GM19023 (cell line): Measurements from ENCODE around the gene TRMT2B.
"Not testable (repeated sequence)": the region's sequence is repeated elsewhere in the genome, so short reads cannot be mapped to it uniquely, and the experiment has no call there.

Experiments
- ATAC-seq: cut with Tn5 transposase; IDR thresholded peaks from one replicate; pipeline ENCODE4 v1.9.1; 2021; ENCODE audit warnings: mild to moderate bottlenecking, moderate library complexity; ENCODE audit not compliant: unreplicated experiment

The TRMT2B gene

DNA sequence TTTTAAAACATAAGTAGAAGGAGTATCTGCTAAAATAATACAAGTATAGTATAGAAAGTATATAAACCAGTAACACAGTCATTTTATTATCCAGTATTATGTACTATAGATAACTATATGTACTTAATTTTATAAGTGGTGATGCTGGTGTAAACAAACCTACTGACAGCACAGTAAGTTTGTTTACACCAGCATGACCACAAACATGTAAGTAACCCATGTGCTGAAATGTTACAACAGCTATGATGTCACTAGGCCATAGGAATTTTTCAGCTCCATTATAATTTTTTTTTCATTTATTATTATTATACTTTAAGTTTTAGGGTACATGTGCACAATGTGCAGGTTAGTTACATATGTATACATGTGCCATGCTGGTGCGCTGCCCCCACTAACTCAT is 39.9 kb downstream of the TRMT2B start:
- not testable (repeated sequence) for ATAC-seq

DNA sequence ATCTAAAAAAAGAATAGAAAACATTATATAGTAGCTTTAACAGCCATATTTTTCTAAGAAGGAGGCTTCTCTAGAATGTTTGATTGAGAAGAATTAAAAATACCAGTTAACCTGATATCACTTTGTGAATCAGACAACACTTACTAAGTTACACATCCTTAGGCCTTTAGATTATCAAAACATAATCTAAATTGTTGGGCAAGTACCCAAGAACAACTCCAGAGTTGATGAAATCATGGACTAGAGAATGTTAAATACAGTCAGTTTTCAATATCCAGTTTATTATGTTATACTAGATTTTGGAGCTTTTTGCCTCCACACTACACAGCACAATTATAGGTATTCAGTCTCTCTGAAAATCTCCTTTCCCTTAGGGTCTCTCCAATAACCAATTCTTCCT is 42.8 kb downstream of the TRMT2B start:
- ATAC-seq: no peak

DNA sequence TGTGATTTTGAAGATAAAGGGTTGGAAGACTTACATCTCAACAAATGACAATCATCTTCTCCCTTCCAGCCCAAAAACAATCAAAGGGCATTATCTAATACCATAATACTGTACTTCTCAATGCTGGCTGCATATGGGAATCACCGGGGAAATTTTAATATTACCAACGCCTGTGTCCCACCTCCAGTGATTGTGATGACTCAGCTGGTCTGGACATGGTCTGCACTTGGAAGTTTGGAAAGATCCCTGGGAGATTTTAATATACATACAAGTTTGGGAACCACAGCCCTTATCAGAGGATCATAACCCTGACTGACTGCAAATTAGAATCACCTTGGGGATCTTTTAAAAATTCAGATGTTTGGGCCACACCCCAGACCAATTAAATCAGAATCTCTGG is 52.5 kb downstream of the TRMT2B start:
- ATAC-seq: no peak

GRCh38 chrX:100995469-100995868 is 56.4 kb downstream of the TRMT2B start:
- no peak for ATAC-seq

DNA sequence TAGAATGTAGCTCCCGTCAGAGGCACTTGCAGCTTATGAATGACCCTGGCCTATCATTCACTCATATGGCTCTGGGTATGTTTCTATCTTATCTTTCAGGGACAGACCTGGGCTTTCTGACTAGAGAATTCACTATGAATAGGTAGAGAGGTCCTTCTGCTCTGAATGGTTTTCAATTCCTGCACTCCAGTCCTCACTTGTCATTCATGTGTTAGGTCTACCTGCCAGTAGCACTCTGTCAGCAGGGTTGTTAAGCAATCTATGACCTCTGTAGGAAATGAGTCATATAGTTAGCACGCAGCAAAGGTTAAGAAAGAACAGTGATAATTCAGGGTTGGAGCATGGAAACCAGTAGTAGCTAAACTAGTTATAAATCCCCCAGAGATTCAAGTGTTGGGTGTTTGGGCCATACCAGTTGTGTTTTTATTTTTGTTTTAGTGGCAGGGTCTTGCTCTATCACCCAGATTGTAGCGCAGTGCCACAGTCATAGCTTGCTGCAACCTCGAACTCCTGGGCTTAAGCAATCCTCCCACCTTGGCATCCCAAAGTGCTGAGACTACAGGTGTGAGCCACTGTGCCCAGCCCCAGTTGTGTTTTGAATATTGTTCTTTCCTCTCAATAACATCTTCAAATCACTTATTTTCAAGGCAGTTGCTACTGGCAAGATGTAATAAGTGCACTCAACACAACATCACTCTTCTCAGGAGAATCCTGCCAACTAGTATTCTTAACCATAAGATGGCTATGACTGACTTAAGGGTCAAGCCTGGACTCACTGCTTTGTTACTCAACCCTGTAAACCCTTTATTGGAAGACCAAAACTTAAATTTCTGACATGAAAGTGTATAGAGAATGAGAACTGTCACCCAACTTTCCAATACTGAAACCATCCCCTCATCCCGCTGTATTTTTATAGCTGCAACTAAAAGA is 57.3 kb downstream of the TRMT2B start:
- peak; percentile 69 for ATAC-seq

DNA sequence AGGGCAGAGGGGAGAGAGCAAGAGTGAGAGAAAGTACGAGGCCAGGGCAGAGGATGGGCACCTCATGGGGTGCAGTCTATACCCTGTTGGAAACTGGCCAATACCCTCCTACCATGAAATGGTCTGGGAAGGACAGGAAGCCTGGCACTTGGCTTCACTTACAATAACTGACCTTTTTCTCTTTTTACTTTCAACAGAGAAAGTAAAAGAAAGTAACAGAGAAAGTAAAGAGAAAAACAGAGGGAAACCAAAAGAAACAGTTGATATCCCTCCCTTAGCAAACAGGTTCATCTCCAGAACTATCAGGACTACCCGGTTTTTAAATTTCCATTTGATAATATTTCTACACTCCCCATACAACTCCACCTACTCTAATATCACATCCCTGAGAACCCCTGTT is 61.8 kb downstream of the TRMT2B start:
- no peak for ATAC-seq

GRCh38 chrX:100984818-100985217 is 67.1 kb downstream of the TRMT2B start:
- ATAC-seq: no peak

GRCh38 chrX:100981498-100981845 is 70.4 kb downstream of the TRMT2B start:
- not testable (repeated sequence) for ATAC-seq

DNA sequence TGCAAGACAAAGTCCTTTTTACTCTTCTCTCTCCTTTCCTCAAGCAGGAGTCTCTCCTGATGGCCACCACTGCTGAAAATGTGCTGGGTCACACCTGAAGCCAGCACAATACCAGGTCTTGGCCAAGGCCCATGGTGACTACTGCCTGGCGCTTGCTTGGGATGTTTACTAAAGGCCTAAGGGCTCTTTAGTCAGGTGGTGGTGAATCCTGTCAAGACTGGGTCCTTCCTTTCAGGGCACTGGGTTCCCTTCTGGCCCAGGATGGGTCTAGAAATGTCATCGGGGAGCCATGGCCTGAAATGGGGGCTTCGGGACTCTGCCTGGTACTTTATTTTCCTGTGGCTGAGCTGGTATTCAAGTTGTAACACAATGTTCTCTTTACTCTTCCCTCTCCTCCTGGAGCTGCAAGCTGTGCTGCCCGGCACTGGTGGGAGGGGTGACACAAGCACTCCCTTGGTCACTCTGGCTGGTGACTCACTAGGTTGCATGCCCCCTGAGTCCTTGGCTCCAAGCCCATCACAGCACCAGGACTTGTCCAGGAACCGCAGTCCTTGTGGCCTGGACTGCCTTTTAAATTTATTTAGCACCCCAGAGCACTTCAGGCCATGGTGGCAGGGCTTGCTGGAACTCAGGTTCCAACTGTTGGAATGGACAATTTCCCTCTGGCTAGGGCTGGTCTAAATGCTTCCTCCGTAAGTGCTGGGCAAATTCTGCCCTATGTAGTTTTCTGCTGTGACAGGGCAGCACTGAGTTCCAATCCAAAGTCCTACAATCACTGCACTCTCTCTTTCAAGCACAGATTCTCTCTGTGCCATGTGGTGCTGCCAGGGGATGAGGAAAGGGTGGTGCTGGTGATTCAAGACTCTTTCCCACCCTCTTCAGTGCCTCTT is 71.1 kb downstream of the TRMT2B start:
- ATAC-seq: no peak

DNA sequence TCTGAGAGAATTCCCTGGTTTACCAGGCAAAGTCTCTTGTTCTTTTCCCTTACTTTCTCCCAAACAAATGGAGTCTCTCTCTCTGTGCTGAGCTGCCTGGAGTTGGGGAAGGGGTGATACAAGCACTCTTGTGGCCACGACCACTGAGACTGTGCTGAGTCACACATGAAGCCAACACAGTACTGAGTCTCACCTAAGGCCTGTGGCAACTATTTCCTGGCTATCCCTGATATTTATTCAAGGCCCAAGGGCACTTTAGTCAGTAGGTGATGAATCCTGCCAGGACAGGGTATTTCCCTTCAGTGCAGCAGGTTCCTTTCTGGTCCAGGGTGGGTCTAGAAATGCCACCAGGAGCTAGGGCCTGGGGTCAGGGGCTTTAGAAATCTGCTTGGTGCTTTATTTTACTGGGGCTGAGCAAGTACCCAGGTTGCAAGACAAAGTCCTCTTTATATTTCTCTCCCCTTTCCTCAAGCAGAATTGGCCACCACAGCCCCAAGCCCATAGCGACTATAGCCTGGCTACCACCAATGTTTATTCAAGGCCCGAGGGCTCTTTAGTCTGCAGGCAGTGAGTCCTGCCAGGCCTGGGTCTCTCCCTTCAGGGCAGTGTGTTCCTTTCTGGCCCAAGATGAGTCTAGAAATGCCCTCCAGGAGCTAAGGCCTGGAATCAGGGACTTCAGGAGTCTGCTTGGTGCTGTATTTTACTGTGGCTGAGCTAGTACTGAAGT is 71.9 kb downstream of the TRMT2B start:
- ATAC-seq: no peak

GRCh38 chrX:100976211-100976610 is 75.7 kb downstream of the TRMT2B start:
- no peak for ATAC-seq

GRCh38 chrX:100975212-100975611 is 76.7 kb downstream of the TRMT2B start:
- no peak for ATAC-seq

DNA sequence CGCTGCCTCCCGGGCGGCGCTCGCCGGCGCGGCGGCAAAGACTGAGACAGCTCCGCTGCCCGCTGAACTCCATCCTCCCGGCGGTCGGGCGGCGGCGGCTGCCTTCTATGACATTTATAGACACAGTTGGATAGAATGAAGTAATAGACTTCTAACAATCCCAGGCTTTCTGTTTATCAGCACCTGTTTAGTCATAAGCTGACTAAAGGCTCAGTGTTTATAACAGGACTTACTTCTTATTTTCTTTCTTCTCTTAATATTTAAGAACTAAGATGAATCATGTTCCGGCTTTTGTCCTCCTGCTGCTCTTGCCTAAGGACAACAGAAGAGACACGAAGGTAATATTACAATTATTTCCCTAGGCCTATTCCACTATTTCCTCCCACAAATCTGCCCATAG is 78.5 kb downstream of the TRMT2B start:
- ATAC-seq: no peak

DNA sequence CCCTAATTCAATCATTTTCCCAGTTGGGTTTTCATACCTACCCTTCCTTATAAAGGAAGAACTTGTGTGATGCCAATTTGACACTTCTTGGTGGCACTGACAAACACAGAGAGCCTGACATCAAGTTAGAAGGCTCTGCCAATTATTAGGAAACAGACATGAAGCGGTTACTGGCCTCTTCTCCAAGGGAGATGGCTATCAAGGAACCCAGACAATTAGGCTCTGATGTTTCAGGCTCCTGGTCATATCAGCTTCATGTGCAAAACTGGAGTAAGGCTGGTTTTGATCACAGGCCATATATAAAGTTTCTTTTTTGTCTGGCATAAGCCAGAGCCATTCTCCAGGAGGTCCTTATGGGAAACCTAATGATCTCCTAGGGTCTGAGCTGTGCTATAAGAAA is 82.0 kb downstream of the TRMT2B start:
- no peak for ATAC-seq

GRCh38 chrX:100969408-100969807 is 82.5 kb downstream of the TRMT2B start, which contains the start of gene ARL13A:
ARL13A (plus strand) TSS chrX:100969708; CDS start chrX:100973690, 3,982 bp downstream.
- ATAC-seq: no peak

DNA sequence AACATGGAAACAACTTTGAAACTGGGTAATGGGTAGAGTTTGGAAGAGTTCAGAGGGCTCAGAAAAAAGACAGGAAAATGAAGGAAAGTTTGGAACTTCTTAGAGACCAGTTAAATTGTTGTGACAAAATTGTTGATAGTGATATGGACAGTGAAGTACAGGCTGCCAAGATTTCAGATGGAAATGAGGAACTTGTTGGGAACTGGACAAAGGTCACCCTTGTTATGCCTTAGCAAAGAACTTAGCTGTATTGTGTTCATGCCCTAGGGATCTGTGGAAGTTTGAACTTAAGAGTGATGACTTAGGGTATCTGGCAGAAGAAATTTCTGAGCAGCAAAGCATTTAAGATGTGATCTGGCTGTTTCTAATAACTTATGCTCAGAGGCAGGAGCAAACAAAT is 87.5 kb downstream of the TRMT2B start:
- ATAC-seq: no peak

GRCh38 chrX:100962811-100963210 is 89.1 kb downstream of the TRMT2B start:
- no peak for ATAC-seq
